GM12874 (cell line): ENCODE data around the gene ISLR2.

Experiments used
- CTCF ChIP-seq: IDR thresholded peaks from 2 replicates; pipeline ENCODE4 v1.5.1; 2011; ENCODE audit warnings: low read depth, mild to moderate bottlenecking, control low read depth, low read length, moderate library complexity; ENCODE audit not compliant: insufficient read depth

Gene ISLR2

GRCh38 chr15:74134387-74135027 lies 4.1 kb downstream of the ISLR2 start:
- peak; percentile 57 for TF ChIP-seq CTCF

- no peak for TF ChIP-seq CTCF
These were observed 4.7 kb downstream of the ISLR2 start for GRCh38 chr15:74135041-74135565.

- no peak for TF ChIP-seq CTCF
These were observed 6.1 kb downstream of the ISLR2 start for GRCh38 chr15:74136540-74136813.

GRCh38 chr15:74136814-74137536 lies 6.6 kb downstream of the ISLR2 start:
- no peak for TF ChIP-seq CTCF

- no peak for TF ChIP-seq CTCF
These were observed 7.1 kb downstream of the ISLR2 start for GRCh38 chr15:74137537-74137894.

- TF ChIP-seq CTCF = no peak
These were observed 8.3 kb downstream of the ISLR2 start for GRCh38 chr15:74138642-74139041.

- TF ChIP-seq CTCF = no peak
These were observed 11.2 kb downstream of the ISLR2 start for GRCh38 chr15:74141591-74141990.
